Left cardiac atrium (tissue), 4 donors: Measurements from ENCODE around the gene ERN1. TPM values are rescaled to one million over a fixed set of nuclear protein-coding genes. Genes with fewer than 3 reads are reported as not detected.

Experiments
- ATAC-seq, 2 donors: fragments of 200-7000 bp; cut with Tn5 transposase; one replicate each; pipeline ENCODE4 v1.9.1; 2020; ENCODE audit warnings: mild to moderate bottlenecking in 2 of 2, moderate library complexity in 2 of 2
- DNase-seq: peaks from one replicate; pipeline ENCODE4 v3.0.0-alpha.2; 2020
- intact Hi-C, 2 donors: fragments of 100-400 bp; cut with DNase I; formaldehyde crosslinking; loops; one replicate each; pipeline versions ENCODE4 v1.14.1 to v1.15.1; 2022 to 2023
- total RNA-seq, 2 donors: library from RNA; stranded (reverse); fragmentation: NEBNext Ultra II Directional; extraction: Animal tissue kit (Norgen Biotek cat#: 25700); gene quantifications; one replicate each; pipeline ENCODE4 v1.2.1, GENCODE V29; 2021
- donor health status: DM: no; HTN: yes; CAD: no.
- donor health status: DM: no; HTN: yes; CAD: no; lungs with severe emphysema.
- donor health status: DM: yes; HTN: yes; CAD: no.
- donor health status: Dilated cardiomyopathy.

ERN1 gene
- total RNA-seq, 2 donors from 2014 or later: 11.4 to 15.4 TPM

- DNase-seq: no peak
- no peak for ATAC-seq
These were observed 133.3 kb downstream of the ERN1 start for GRCh38 chr17:63996430-63997182.

GRCh38 chr17:63995626-63996025, 134.3 kb downstream of the ERN1 start:
- ATAC-seq (no peak), DNase-seq (no peak)
- intact Hi-C loops: no loop called here

More at GRCh38 chr17:63996430-63997182, 133.3 kb downstream of the ERN1 start:
- intact Hi-C loops: no loop called here

- DNase-seq (no peak), ATAC-seq (no peak)
- intact Hi-C loops: loop anchor here in 1 of 2 donors (5.0 kb wide), 1 partner anchor 76 kb away; the partner anchor contains the start of gene GH1
These were observed 136.5 kb downstream of the ERN1 start for GRCh38 chr17:63993368-63993985.

GRCh38 chr17:63991611-63992010, 138.3 kb downstream of the ERN1 start:
- intact Hi-C loops: loop anchor here (2.0 to 5.0 kb wide), 2 partner anchors 73 to 74 kb away; partner anchors contain the start of gene GH1 (in 2 of the 2)

GRCh38 chr17:63989622-63990345, 140.2 kb downstream of the ERN1 start:
- intact Hi-C loops: loop anchor here (2.0 to 5.0 kb wide), 3 partner anchors 37 to 72 kb away; partner anchors contain the start of gene GH1 (in 2 of the 2)
- no peak for DNase-seq
- ATAC-seq: no peak

More at GRCh38 chr17:63991611-63992010, 138.3 kb downstream of the ERN1 start:
- DNase-seq (no peak), ATAC-seq (no peak)

Other genes with a start within 250 kb of the ERN1 start
- gene GH2, start 248.2 kb downstream of the ERN1 start, total RNA-seq: not detected
- gene CSH1, start 233.6 kb downstream of the ERN1 start, total RNA-seq: not detected
- gene CSHL1, start 218.9 kb downstream of the ERN1 start, total RNA-seq: not detected
- not detected for gene GH1, start 211.3 kb downstream of the ERN1 start, total RNA-seq
- gene CD79B, start 197.8 kb downstream of the ERN1 start, total RNA-seq: 1 to 10 TPM; 4.8 to 7.5 TPM
- gene SCN4A, start 157.2 kb downstream of the ERN1 start, total RNA-seq: 1 to 10 TPM in 1 of 2 donors, under 1 TPM in 1; 0.41 to 1.0 TPM
- under 1 TPM; 0.24 to 0.35 TPM for gene PRR29, start 131.8 kb downstream of the ERN1 start, total RNA-seq
- 10 to 100 TPM; 33.0 to 67.4 TPM for gene ICAM2, start 109.5 kb downstream of the ERN1 start, total RNA-seq
- 10 to 100 TPM; 40.7 to 54.8 TPM for gene TEX2, start 133.1 kb upstream of the ERN1 start, total RNA-seq